Endothelial cell of umbilical vein (primary cell): ENCODE measurements around the gene UNC13D. TPM values are rescaled to one million over a fixed set of nuclear protein-coding genes. Genes with fewer than 3 reads are reported as not detected.
"Not testable (repeated sequence)": the region's sequence is repeated elsewhere in the genome, so short reads cannot be mapped to it uniquely, and the experiment has no call there.

Source experiments
- BruUV-seq: library from RNA; stranded (reverse); fragments of 400-500 nt; replicated peaks from 2 replicates; lab custom pipeline; 2021; lab: Mats Ljungman, UMichigan
- CTCF ChIA-PET: fragments of 300-600, 350-600 bp; sonication (Branson Sonifier 250); formaldehyde crosslinking; loops from one replicate; lab custom pipeline; 2021; ENCODE audit warnings: antibody characterized with exemption, inconsistent platforms; lab: Charles Lee
- POLR2A ChIA-PET: fragments of 300-600, 350-600 bp; sonication (Branson Sonifier 250); formaldehyde crosslinking; loops from one replicate; lab custom pipeline; 2021; ENCODE audit warnings: antibody characterized with exemption, inconsistent platforms; lab: Charles Lee
- DNase-seq: peaks from one replicate; pipeline ENCODE4 v3.0.0-alpha.2; 2011; ENCODE audit warnings: low read depth, low spot score
- FAIRE-seq: peaks from 2 replicates; lab custom pipeline; 2011; peaks lifted over from hg19 to GRCh38; lab: Jason Lieb, UNC
- H2AFZ ChIP-seq: 2 replicates; pipeline ENCODE4 v1.6.0; 2012; ENCODE audit warnings: low read depth, low read length, control low read depth, inconsistent platforms
- H3K27ac ChIP-seq: 2 replicates; pipeline ENCODE4 v1.5.1; 2011; ENCODE audit warnings: low read depth, mild to moderate bottlenecking, control low read depth, low read length, moderate library complexity; ENCODE audit not compliant: insufficient read depth
- H3K27me3 ChIP-seq, 2 experiments: 2 replicates each; pipeline versions ENCODE4 v1.6.0 to v1.6.1; 2011; ENCODE audit warnings: low read length in 2 of 2, mixed read lengths in 1 of 2; ENCODE audit not compliant: control insufficient read depth in 2 of 2, insufficient read depth in 2 of 2
- H3K36me3 ChIP-seq, 2 experiments: 2 replicates in 1 of 2; 3 replicates in 1 of 2; pipeline ENCODE4 v1.5.1; 2011; ENCODE audit warnings: low read length in 2 of 2, mild to moderate bottlenecking in 1 of 2, moderate library complexity in 1 of 2; ENCODE audit not compliant: control insufficient read depth in 2 of 2, insufficient read depth in 2 of 2; ENCODE audit errors: extremely low read depth in 1 of 2
- H3K4me1 ChIP-seq: 3 replicates; pipeline ENCODE4 v1.5.1; 2011; ENCODE audit warnings: mild to moderate bottlenecking, low read length; ENCODE audit not compliant: control insufficient read depth, insufficient read depth; ENCODE audit errors: extremely low read depth
- H3K4me2 ChIP-seq: 2 replicates; pipeline ENCODE4 v1.6.1; 2011; ENCODE audit warnings: low read length, control low read depth, mixed read lengths; ENCODE audit not compliant: insufficient read depth
- H3K4me3 ChIP-seq, 3 experiments: fragments of 200-600 bp in 1 of 3; sonication (generic), shearing (Covaris generic) in 1 of 3; replicated peaks in 1 of 3; 2 replicates each; pipeline ENCODE4 v1.5.1; 2011 to 2016; ENCODE audit warnings: control low read depth in 3 of 3, low read length in 3 of 3, mild to moderate bottlenecking in 2 of 3, inconsistent platforms in 1 of 3, low read depth in 1 of 3, moderate library complexity in 1 of 3; ENCODE audit not compliant: insufficient read depth in 1 of 3
- H3K79me2 ChIP-seq: 2 replicates; pipeline ENCODE4 v1.6.0; 2012; ENCODE audit warnings: low read length, inconsistent platforms; ENCODE audit not compliant: control insufficient read depth, insufficient read depth
- H3K9ac ChIP-seq: replicated peaks from 2 replicates; pipeline ENCODE3; 2011; ENCODE audit warnings: low read length, control low read depth; ENCODE audit not compliant: insufficient read depth; ENCODE audit errors: extremely low read depth
- H3K9me1 ChIP-seq: replicated peaks from 3 replicates; pipeline ENCODE4 v1.6.0; 2011; ENCODE audit warnings: mild to moderate bottlenecking, low read length; ENCODE audit not compliant: control insufficient read depth, insufficient read depth; ENCODE audit errors: extremely low read depth
- H3K9me3 ChIP-seq: replicated peaks from 2 replicates; pipeline ENCODE4 v1.5.1; 2012; ENCODE audit warnings: low read length, inconsistent platforms; ENCODE audit not compliant: control insufficient read depth, insufficient read depth
- H4K20me1 ChIP-seq: replicated peaks from 2 replicates; pipeline ENCODE3; 2011; ENCODE audit warnings: mild to moderate bottlenecking, low read length; ENCODE audit not compliant: control insufficient read depth, insufficient read depth; ENCODE audit errors: extremely low read depth
- FOS ChIP-seq: IDR thresholded peaks from 2 replicates; pipeline ENCODE4 v1.6.1; 2011; ENCODE audit warnings: mild to moderate bottlenecking, low read length, moderate library complexity, borderline replicate concordance; ENCODE audit not compliant: insufficient read depth
- GATA2 ChIP-seq: IDR thresholded peaks from 2 replicates; pipeline ENCODE4 v1.7.0; 2011; ENCODE audit warnings: low read depth, mild to moderate bottlenecking, moderate library complexity, mixed read lengths, low read length; ENCODE audit not compliant: insufficient read length, insufficient read depth
- JUN ChIP-seq: IDR thresholded peaks from 2 replicates; pipeline ENCODE4 v1.6.1; 2011; ENCODE audit warnings: borderline replicate concordance, low read depth; ENCODE audit not compliant: insufficient read length, insufficient read depth
- MYC ChIP-seq: IDR thresholded peaks from one replicate; pipeline ENCODE4 v1.6.1; 2011; ENCODE audit warnings: mild to moderate bottlenecking, low read depth, low read length
- POLR2A ChIP-seq: IDR thresholded peaks from 2 replicates; pipeline ENCODE4 v1.6.1; 2012; ENCODE audit warnings: low read depth, mild to moderate bottlenecking, control low read depth, low read length
- dilution Hi-C: fragments of 300-500 bp; cut with MboI; formaldehyde crosslinking; loops from one replicate; pipeline ENCODE4 v1.15.0; 2019; ENCODE audit warnings: low sequenced_read_pairs; ENCODE audit not compliant: extremely low pct_ligation_motif_present
- intact Hi-C: fragments of 100-400 bp; cut with micrococcal nuclease; formaldehyde crosslinking; loops from one replicate; pipeline ENCODE4 v1.10.0; 2022
- polyA plus RNA-seq, 4 experiments: library from polyadenylated mRNA; depleted of rRNA in 3 of 4; stranded (reverse) in 3 of 4; unstranded in 1 of 4; fragments of >200 nt; gene quantifications; 2 replicates each; pipeline versions ENCODE4 v1.2.1 to v1.2.3, GENCODE V29; 2011 to 2012; ENCODE audit warnings: missing spikeins in 1 of 4
- total RNA-seq: library from RNA; stranded (reverse); gene quantifications from 2 replicates; pipeline ENCODE4 v1.2.3, GENCODE V29; 2021
- TF ChIP-seq, protein P1 (sequence below), 2 donors: IDR thresholded peaks; 1 replicate in 1 of 2; 2 replicates in 1 of 2; pipeline ENCODE4 v1.5.1; 2011; ENCODE audit warnings: low read length in 2 of 2, mild to moderate bottlenecking in 2 of 2, moderate library complexity in 2 of 2, control low read depth in 1 of 2, inconsistent platforms in 1 of 2, low read depth in 1 of 2; ENCODE audit not compliant: insufficient read depth in 1 of 2; ENCODE audit errors: extremely low read depth in 1 of 2

Gene UNC13D
- total and polyA plus RNA-seq, 2 donors (not counting 3 experiments of a cell fraction or from before 2014, with no cell fraction given): 6.9 to 14.9 TPM

DNA sequence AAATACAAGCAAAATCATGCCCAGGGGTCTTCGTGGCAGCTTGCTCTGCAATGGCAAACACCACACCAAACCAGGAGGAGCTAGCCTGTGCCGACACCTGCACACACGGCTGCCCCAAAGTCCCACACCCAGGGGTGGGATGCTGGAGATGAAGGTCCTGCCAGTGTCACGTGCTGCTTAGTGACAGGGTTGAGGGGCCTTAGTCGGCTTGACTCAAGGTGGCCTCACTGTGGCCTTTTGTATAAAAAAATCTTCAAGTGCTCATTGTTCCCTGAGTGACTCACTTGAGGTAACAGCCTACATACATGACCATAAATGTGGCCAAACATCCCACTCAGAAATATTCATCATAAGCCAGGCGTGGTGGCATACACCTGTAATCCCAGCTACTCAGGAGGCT, 45.2 kb upstream of the UNC13D start:
- H3K9ac ChIP-seq: no peak overlapping the region
- no peaks in the 10 kb centered on the region for H3K27me3 ChIP-seq
- TF ChIP-seq MYC (no peak), GATA2 (no peak), FOS (peak; percentile 25)
- intact Hi-C loops: no loop called here
- peaks cover 5% of the 10 kb centered on the region for H3K4me1 ChIP-seq
- POLR2A ChIA-PET: no interaction called here
- DNase-seq: no peak
- dilution Hi-C loops: no loop called here
- no peak overlapping the region for H3K4me2 ChIP-seq
- peaks cover 9% of the 10 kb centered on the region for H3K79me2 ChIP-seq
- no peak for FAIRE-seq
- no peak overlapping the region for H2AFZ ChIP-seq
- CTCF ChIA-PET: interaction anchor here (1.1 to 2.3 kb wide), 3 partner anchors 11 to 125 kb away, joined by 4 to 6 read pairs (median 4); partner anchors contain the start of gene TRIM47
- peaks cover 0 to 15% of the 10 kb centered on the region in 2 experiments for H3K36me3 ChIP-seq
- H3K9me3 ChIP-seq: no peaks in the 10 kb centered on the region
- no peak overlapping the region for H3K27ac ChIP-seq
- no peaks in the 10 kb centered on the region for H3K9me1 ChIP-seq
- no TSS peak for BruUV-seq
- no peak overlapping the region for H3K4me3 ChIP-seq
- H4K20me1 ChIP-seq: no peaks in the 10 kb centered on the region

DNA sequence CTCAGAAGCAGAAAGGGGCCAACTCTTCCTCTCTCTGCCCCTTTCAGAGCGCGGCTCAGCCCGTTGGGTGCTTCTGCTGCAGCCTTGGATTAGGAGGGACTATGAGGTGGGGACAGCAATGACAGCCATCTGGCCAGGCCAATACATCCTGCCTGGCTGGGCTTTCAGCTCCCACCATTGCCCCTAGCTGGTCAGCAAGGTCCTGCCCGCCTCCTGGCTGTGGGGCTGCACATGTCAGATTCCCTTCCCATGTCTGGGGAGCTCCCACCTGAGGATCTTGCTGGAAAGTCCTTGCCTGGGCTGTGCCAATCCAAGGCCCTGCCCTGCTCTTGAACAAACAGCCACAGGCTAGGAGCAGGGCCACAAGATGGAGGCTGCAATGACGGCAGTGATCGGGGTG, 44.3 kb upstream of the UNC13D start:
- Histone ChIP-seq H3K4me2 (no peak overlapping the region), H3K36me3 (peaks cover 0 to 15% of the 10 kb centered on the region in 2 experiments), H3K9ac (no peak overlapping the region), H3K27ac (no peak overlapping the region), H3K27me3 (no peaks in the 10 kb centered on the region), H3K4me1 (peaks cover 5% of the 10 kb centered on the region), H3K9me3 (no peaks in the 10 kb centered on the region), H3K9me1 (no peaks in the 10 kb centered on the region), H3K4me3 (no peak overlapping the region), H2AFZ (no peak overlapping the region), H4K20me1 (no peaks in the 10 kb centered on the region), H3K79me2 (no peaks in the 10 kb centered on the region)
- ChIA-PET POLR2A (no interaction called here), CTCF (interaction anchor here (2.3 kb wide), 1 partner anchor 10 kb away, joined by 6 read pairs; the partner anchor contains the start of gene TRIM47)
- intact Hi-C loops (no loop called here), dilution Hi-C loops (no loop called here)
- DNase-seq (no peak), FAIRE-seq (no peak)
- BruUV-seq: no TSS peak
- TF ChIP-seq, protein P1, sequence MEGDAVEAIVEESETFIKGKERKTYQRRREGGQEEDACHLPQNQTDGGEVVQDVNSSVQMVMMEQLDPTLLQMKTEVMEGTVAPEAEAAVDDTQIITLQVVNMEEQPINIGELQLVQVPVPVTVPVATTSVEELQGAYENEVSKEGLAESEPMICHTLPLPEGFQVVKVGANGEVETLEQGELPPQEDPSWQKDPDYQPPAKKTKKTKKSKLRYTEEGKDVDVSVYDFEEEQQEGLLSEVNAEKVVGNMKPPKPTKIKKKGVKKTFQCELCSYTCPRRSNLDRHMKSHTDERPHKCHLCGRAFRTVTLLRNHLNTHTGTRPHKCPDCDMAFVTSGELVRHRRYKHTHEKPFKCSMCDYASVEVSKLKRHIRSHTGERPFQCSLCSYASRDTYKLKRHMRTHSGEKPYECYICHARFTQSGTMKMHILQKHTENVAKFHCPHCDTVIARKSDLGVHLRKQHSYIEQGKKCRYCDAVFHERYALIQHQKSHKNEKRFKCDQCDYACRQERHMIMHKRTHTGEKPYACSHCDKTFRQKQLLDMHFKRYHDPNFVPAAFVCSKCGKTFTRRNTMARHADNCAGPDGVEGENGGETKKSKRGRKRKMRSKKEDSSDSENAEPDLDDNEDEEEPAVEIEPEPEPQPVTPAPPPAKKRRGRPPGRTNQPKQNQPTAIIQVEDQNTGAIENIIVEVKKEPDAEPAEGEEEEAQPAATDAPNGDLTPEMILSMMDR (IDR thresholded peaks at IDR 0.05; ENCODE audit: extremely low read depth in 1 of 2, insufficient read depth in 1 of 2, low read depth in 1 of 2, low read length in 2 of 2): no peak
- TF ChIP-seq JUN (no peak), POLR2A (no peak), FOS (no peak)

DNA sequence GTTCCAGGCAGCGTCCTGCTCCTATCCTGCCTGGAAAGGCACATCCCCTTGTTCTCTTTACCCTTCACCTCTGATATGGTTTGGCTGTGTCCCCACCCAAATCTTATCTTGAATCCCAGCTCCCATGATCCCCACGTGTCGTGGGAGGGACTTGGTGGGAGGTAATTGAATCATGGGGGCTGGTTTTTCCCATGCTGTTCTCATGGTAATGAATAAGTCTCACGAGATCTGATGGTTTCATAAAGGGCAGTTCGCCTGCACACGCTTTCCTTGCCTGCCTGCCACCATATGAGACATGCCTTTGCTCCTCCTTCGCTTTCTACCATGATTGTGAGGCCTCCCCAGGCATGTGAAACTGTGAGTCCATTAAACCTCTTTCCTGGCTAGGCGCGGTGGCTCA, 41.7 kb upstream of the UNC13D start:
- H4K20me1 ChIP-seq, H3K4me2 ChIP-seq, H3K4me1 ChIP-seq, POLR2A ChIA-PET, intact Hi-C loops, CTCF ChIA-PET, H3K9me1 ChIP-seq, BruUV-seq, H2AFZ ChIP-seq, dilution Hi-C loops, H3K27me3 ChIP-seq, H3K36me3 ChIP-seq, H3K9ac ChIP-seq, H3K27ac ChIP-seq, DNase-seq, H3K4me3 ChIP-seq, FAIRE-seq, H3K9me3 ChIP-seq, H3K79me2 ChIP-seq: not testable (repeated sequence)
